SK-N-SH (cell line): Measurements from ENCODE around the gene RBM38.

Source experiments
- CTCF ChIP-seq: fragments of 200-600 bp; sonication (generic); IDR thresholded peaks from 2 replicates; pipeline ENCODE4 v1.6.1; 2017; ENCODE audit warnings: antibody characterized with exemption, mild to moderate bottlenecking, moderate library complexity
- ELF1 ChIP-seq: IDR thresholded peaks from 2 replicates; pipeline ENCODE4 v1.4.0; 2012
- EP300 ChIP-seq, 2 experiments: IDR thresholded peaks; 2 replicates each; pipeline versions ENCODE4 v1.4.0 to v1.6.1; 2012; ENCODE audit warnings: borderline replicate concordance in 1 of 2, low read depth in 1 of 2, low read length in 1 of 2
- EZH2phosphoT487 ChIP-seq: fragments of 200-600 bp; sonication (generic); IDR thresholded peaks from 2 replicates; pipeline ENCODE4 v1.6.1; 2017; ENCODE audit warnings: low read depth, mixed run types, mild to moderate bottlenecking, antibody characterized with exemption, moderate library complexity, borderline replicate concordance
- FOSL2 ChIP-seq: IDR thresholded peaks from 2 replicates; pipeline ENCODE4 v1.4.0; 2012; ENCODE audit warnings: low read depth, mild to moderate bottlenecking, moderate library complexity, borderline replicate concordance
- GABPA ChIP-seq: IDR thresholded peaks from 2 replicates; pipeline ENCODE4 v1.4.0; 2012; ENCODE audit warnings: low read depth, mild to moderate bottlenecking
- MAX ChIP-seq: IDR thresholded peaks from 2 replicates; pipeline ENCODE4 v1.4.0; 2012; ENCODE audit warnings: low read depth
- MEF2A ChIP-seq: IDR thresholded peaks from 2 replicates; pipeline ENCODE4 v1.4.0; 2012; ENCODE audit warnings: low read depth, borderline replicate concordance
- POLR2AphosphoS5 ChIP-seq: IDR thresholded peaks from 2 replicates; pipeline ENCODE4 v1.6.1; 2012; ENCODE audit warnings: low read depth, low read length
- RAD21 ChIP-seq: IDR thresholded peaks from 2 replicates; pipeline ENCODE4 v1.6.1; 2012; ENCODE audit warnings: mild to moderate bottlenecking, low read length
- REST ChIP-seq: IDR thresholded peaks from 2 replicates; pipeline ENCODE4 v1.6.1; 2012; ENCODE audit warnings: mild to moderate bottlenecking, low read depth, low read length, moderate library complexity
- RFX5 ChIP-seq: IDR thresholded peaks from 2 replicates; pipeline ENCODE4 v1.6.1; 2012; ENCODE audit warnings: mild to moderate bottlenecking, improper control_type of control experiment, low read length
- TCF12 ChIP-seq: IDR thresholded peaks from 2 replicates; pipeline ENCODE4 v1.4.0; 2012

- TF ChIP-seq CTCF = no peak
- no peak for TF ChIP-seq MEF2A
- no peak for TF ChIP-seq GABPA
- TF ChIP-seq REST = no peak
- TF ChIP-seq RFX5 = no peak
- TF ChIP-seq EP300 (IDR thresholded peaks at IDR 0.05; ENCODE audit: borderline replicate concordance in 1 of 2, low read depth in 1 of 2, low read length in 1 of 2) = no peak
- no peak for TF ChIP-seq EZH2phosphoT487
- TF ChIP-seq RAD21 = no peak
- no peak for TF ChIP-seq FOSL2
- no peak for TF ChIP-seq MAX
- no peak for TF ChIP-seq POLR2AphosphoS5
- no peak for TF ChIP-seq TCF12
- TF ChIP-seq ELF1 = no peak
Measured at GRCh38 chr20:57403216-57403615, 12.0 kb downstream of the RBM38 start.
